ENCODE measurements around the gene BTD. TPM values are rescaled to one million over a fixed set of nuclear protein-coding genes. Genes with fewer than 3 reads are reported as not detected.

The BTD gene
- polyA plus RNA-seq, 2 of the 4 experiments (the other 2 are of a cell fraction) = 17.6 to 17.8 TPM

GRCh38 chr3:15647611-15648167, 46.1 kb downstream of the BTD start:
- DNase-seq (ENCODE audit: low read depth in 1 of 2, low spot score in 1 of 2) (no peak), ATAC-seq (no peak), FAIRE-seq (no peak)
- Histone ChIP-seq H3K4me1 (peaks cover 31% of the 10 kb centered on the region), H3K9me3 (no peaks in the 10 kb centered on the region), H3K27ac (peak overlapping the region; percentile 82 to 88), H3K4me2 (peak overlapping the region; percentile 74), H3K4me3 (no peak overlapping the region)
- TF ChIP-seq RFX5 (IDR thresholded peaks at IDR 0.05) (no peak), EHMT2 (IDR thresholded peaks at IDR 0.05; ENCODE audit: low read depth) (no peak), HOXA7 (CRISPR knock-in tag; IDR thresholded peaks at IDR 0.05) (no peak), TFCP2L1 (CRISPR knock-in tag; IDR thresholded peaks at IDR 0.05) (no peak), RARB (CRISPR knock-in tag; IDR thresholded peaks at IDR 0.05) (no peak), ATOH8 (CRISPR knock-in tag; IDR thresholded peaks at IDR 0.05; ENCODE audit: low read depth) (peak; percentile 12; the same call in 1 of the 2 replicates)
- WGBS (ENCODE audit: missing lambda C conversion rate) = 59% methylated on average over 4 of the region's 4 CpGs
- ChIA-PET POLR2A (interaction anchor here (0.5 kb wide), 1 partner anchor 200 kb away, joined by 4 read pairs; no protein-coding TSS in a partner anchor), CTCF (interaction anchor here (1.8 to 5.3 kb wide), 3 partner anchors 10 to 19 kb away, joined by 7 to 27 read pairs (median 25); no protein-coding TSS in a partner anchor)

GRCh38 chr3:15649341-15649740, 47.8 kb downstream of the BTD start:
- WGBS (ENCODE audit: missing lambda C conversion rate) = 97% methylated on average over 3 of the region's 3 CpGs
- peak overlapping the region in 1 of 2 experiments; percentile 82; a peak in 2 of 6 replicates for H3K27ac ChIP-seq
- H3K4me2 ChIP-seq = no peak overlapping the region
- TF ChIP-seq ELK1 (IDR thresholded peaks at IDR 0.05; ENCODE audit: low read depth, low read length) (no peak), BCL3 (IDR thresholded peaks at IDR 0.05) (no peak), HOXB13 (CRISPR knock-in tag; IDR thresholded peaks at IDR 0.05; ENCODE audit: low read depth) (no peak), NR3C1 (IDR thresholded peaks at IDR 0.05) (no peak), ESRRA (IDR thresholded peaks at IDR 0.05; ENCODE audit: borderline replicate concordance, low read length) (no peak), FOSB (CRISPR knock-in tag; IDR thresholded peaks at IDR 0.05) (no peak), CTCF (IDR thresholded peaks at IDR 0.05) (no peak), E2F6 (IDR thresholded peaks at IDR 0.05; ENCODE audit: borderline replicate concordance, low read depth) (no peak), SMC3 (IDR thresholded peaks at IDR 0.05) (no peak), MYC (IDR thresholded peaks at IDR 0.05; ENCODE audit: borderline replicate concordance, low read length) (no peak)
- H3K9me3 ChIP-seq = no peaks in the 10 kb centered on the region
- peaks cover 31% of the 10 kb centered on the region for H3K4me1 ChIP-seq
- FAIRE-seq (no peak), ATAC-seq (no peak), DNase-seq (ENCODE audit: low read depth in 1 of 2, low spot score in 1 of 2) (no peak)
- ChIA-PET CTCF (interaction anchor here (0.8 to 5.3 kb wide), 5 partner anchors 10 to 1234 kb away, joined by 3 to 27 read pairs (median 5); no protein-coding TSS in a partner anchor), POLR2A (interaction anchor here (1.2 kb wide), 1 partner anchor 48 kb away, joined by 5 read pairs; the partner anchor contains the start of genes BTD and HACL1)
- H3K4me3 ChIP-seq = no peak overlapping the region
